Head of caudate nucleus (tissue), 42 donors: ENCODE results near the gene FBN2.

Source experiments
- DNase-seq, 42 donors: peaks; one replicate each; pipeline versions ENCODE4 v3.0.0 to v3.0.0-alpha.2; 2020 to 2021; ENCODE audit warnings: mixed read lengths in 7 of 42
- intact Hi-C: fragments of 100-400 bp; cut with DNase I; formaldehyde crosslinking; loops from one replicate; pipeline ENCODE4 v1.15.0; 2022

FBN2 gene

DNA sequence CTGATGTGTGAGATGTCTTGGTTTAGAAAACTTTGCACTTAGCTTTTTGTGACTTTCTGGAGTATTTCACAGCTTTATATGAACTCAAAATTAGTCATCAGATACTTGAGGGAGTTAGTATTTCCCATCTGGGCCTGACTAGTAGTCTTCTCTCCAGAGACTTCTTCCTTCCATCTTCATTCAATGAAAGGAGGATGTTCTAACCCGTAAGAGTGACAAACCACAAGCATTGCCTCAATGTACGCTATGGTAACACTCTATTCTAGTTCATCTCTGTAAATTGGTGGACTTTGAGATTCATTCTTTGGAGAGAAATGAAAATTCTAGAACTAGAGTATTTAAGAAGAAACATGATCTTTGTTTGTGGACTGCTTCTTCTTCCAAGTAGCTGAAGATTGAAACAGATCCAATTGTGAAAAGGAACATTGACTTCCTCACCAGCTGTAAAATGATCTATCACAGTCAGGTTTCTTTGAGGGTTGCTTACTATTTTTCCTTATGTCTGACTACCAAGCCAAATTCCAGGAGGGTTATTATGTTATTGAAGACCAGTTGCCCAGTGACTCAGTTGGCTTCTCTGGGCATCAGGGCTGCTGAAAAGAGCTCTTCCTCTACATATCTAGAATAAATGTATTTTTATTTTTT lies 296.9 kb downstream of the FBN2 start:
- DNase-seq: no peak
- intact Hi-C loops: no loop called here

DNA sequence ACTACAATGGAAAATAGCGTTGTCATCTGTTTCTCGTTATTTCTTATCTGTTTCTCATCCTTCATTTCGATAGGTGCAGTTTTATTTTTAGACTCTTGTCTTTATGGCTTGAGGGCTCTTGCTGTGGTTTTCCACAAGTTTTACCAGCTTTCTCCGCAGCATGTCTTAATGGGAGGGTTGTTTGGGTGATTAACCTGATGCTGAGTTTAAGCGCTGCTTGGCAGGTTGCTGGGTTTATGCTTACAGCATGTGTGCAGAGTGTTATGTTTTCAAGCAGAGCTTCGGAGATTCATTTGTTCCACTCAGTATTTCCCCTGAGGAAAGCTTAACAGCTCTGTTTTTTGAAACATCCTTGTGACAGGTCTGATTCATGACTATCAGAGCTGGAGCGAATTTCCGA lies 300.5 kb downstream of the FBN2 start:
- intact Hi-C loops: no loop called here
- no peak for DNase-seq

GRCh38 chr5:128237000-128237399 lies 301.0 kb downstream of the FBN2 start:
- DNase-seq: no peak
- intact Hi-C loops: no loop called here

- intact Hi-C loops: no loop called here
- no peak for DNase-seq
These were observed 301.7 kb downstream of the FBN2 start for GRCh38 chr5:128236334-128236733.

DNA sequence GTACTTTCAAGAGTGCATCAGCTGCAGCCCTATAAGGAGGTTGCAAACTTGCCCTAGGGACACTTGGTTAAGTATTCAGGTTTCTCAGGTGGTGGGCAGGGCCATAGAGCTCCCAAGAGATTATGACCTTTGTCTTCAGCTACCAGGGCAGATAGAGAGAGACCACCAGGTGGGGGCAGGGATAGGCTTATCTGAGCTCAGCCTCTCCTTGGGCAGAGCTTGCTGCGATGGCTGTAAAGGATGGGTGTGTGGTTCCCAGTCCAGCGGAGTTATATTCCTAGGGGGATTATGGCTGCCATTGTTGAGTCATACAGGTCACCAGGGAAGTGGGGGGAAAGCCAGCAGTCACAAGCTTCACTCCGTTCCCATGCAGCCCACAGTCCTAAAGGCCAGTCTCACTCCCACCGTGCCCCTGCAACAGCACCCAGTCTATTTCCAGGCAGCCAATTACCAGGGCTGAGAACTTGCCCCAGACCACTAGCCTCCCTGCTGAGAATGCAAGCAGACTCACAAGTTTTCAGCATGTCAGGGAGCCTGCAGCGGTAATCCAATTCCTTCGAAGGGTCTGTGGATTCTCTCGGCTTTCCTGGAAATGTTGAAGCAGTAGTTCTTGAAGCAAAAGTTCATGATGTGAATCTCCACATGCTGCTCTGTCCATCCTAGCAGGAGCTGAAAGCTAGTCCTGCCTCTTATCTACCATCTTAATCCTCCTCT lies 303.0 kb downstream of the FBN2 start:
- intact Hi-C loops: no loop called here

GRCh38 chr5:128228521-128228920 lies 309.5 kb downstream of the FBN2 start:
- DNase-seq: no peak
- intact Hi-C loops: no loop called here

More for the DNA sequence above, 303.0 kb downstream of the FBN2 start:
- no peak for DNase-seq

DNA sequence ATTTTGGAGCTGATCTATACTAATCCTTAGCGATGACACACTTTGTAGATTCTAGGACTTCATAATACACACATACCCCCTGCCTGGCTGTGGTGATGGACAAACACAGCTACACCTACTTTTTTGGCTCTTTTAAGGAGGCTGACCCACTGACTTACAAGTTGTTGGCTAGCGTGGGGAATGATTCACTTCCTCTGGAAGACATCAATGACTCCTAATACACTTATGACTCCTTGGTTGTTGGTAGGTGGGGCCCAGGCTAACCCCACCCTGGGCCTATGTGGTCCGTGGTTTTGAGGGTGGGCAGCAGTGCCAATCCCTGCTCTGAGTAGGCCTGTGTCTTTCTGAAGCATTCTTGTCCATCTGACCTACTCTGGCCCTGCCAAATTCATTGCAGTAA lies 310.0 kb downstream of the FBN2 start:
- intact Hi-C loops: no loop called here
- no peak for DNase-seq

GRCh38 chr5:128225245-128226030 lies 312.6 kb downstream of the FBN2 start:
- no peak for DNase-seq
- intact Hi-C loops: no loop called here

- intact Hi-C loops: no loop called here
- no peak for DNase-seq
These were observed 313.7 kb downstream of the FBN2 start for GRCh38 chr5:128224336-128224735.

GRCh38 chr5:128220841-128221240 lies 317.2 kb downstream of the FBN2 start:
- intact Hi-C loops: no loop called here

DNA sequence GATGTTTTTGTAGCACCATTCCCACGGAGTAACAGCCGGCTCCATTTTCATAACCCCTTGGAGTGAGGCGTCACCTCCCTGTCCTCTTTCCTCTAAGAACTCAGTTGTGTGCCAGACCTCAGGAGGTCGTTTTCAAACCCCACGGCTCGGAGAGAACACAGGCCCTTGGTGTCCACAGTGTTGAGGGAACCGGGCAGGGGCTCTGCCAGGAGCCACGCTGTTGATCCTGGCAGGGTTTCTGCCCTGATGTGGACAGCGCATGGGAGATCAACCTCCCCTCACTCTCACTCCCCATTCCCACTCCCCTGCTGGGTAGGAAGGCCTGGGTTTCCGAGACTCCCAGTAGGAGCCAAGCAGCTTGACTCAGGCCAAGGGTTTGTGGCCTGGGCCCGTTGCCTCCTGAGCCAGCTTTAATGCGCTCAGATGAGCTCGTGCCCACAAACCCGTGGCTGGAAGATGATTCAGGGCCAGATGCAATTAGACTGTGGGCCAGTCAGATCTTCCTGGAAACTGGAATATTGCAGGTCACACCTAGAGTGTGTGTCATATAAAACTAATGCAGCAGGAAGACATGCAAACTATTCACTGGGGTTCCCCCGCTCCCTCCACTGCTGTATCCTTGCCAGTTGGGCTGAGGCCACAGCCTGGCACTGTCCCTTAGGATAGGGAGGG lies 321.0 kb downstream of the FBN2 start:
- DNase-seq: peak in 13 of 42 donors; percentile 4 to 72 (median 19)
- intact Hi-C loops: loop anchor here (10.0 kb wide), 1 partner anchor 278 kb away; no protein-coding TSS in a partner anchor

More at GRCh38 chr5:128220841-128221240, 317.2 kb downstream of the FBN2 start:
- no peak for DNase-seq

DNA sequence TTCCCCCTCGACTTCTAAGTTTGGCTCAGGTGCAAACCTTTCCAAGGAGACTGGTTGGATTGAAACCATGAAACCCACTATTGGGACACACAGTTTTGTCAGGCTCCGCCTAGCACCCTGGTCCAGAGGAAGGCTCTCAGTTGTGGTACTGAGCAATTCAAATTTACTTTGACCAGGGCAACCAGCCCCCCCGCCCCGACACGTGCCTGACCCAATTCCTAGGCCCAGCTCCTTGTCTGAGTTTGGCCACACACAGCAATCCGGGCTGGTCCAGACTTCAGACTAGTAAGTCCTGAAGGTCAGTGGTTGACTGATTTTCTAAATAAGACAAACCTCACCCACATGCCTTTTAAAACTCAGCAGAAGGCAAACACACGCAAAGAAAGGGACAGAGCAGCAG lies 321.8 kb downstream of the FBN2 start:
- intact Hi-C loops: loop anchor here (10.0 kb wide), 1 partner anchor 279 kb away; no protein-coding TSS in a partner anchor
- DNase-seq: no peak

- intact Hi-C loops: loop anchor here (5.0 to 10.0 kb wide), 2 partner anchors 281 to 633 kb away; no protein-coding TSS in a partner anchor
- DNase-seq: no peak
These were observed 324.2 kb downstream of the FBN2 start for GRCh38 chr5:128213833-128214232.

GRCh38 chr5:128213340-128213739 lies 324.7 kb downstream of the FBN2 start:
- peak in 38 of 42 donors; percentile 18 to 85 (median 68) for DNase-seq

DNA sequence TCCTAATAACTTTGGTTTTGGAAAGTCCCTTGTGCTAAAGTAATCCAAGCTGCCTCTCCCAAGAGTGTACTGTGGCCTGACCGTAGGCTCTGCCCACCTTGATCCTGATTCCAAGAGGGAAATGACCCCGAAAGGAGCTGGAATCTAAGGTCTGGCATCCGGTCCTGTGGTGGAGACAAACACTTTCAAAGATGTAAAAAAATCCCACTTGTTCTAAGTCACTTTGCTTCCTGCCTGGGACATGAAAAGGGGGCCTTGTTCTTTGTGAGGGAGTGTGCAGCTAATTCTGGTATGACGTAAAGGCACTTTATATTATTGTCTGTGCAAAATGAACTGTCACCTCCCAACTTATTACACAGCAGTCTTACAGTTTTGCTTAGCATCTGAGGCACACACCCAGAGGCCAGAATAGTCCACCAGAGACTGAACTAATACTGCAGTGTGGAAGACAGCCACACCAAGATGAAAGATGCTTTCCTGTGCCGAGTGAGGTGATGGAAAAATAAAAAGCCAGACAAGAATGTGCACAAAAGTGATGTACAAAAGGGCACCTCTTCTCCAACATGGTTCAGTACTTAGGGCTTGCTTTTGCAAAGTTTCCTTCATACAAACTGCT lies 325.7 kb downstream of the FBN2 start:
- DNase-seq: no peak
- intact Hi-C loops: loop anchor here (5.0 to 10.0 kb wide), 2 partner anchors 283 to 635 kb away; no protein-coding TSS in a partner anchor

More at GRCh38 chr5:128213340-128213739, 324.7 kb downstream of the FBN2 start:
- intact Hi-C loops: loop anchor here (5.0 to 10.0 kb wide), 2 partner anchors 281 to 634 kb away; no protein-coding TSS in a partner anchor

- intact Hi-C loops: loop anchor here (10.0 kb wide), 2 partner anchors 334 to 444 kb away; no protein-coding TSS in a partner anchor
- no peak for DNase-seq
These were observed 329.6 kb downstream of the FBN2 start for GRCh38 chr5:128208436-128208835.
